HG03520 (cell line): ENCODE data around the gene AKT3.

Source experiments
- ATAC-seq: cut with Tn5 transposase; IDR thresholded peaks from one replicate; pipeline ENCODE4 v1.9.1; 2021; ENCODE audit warnings: mild to moderate bottlenecking, moderate library complexity; ENCODE audit not compliant: unreplicated experiment

The AKT3 gene

DNA sequence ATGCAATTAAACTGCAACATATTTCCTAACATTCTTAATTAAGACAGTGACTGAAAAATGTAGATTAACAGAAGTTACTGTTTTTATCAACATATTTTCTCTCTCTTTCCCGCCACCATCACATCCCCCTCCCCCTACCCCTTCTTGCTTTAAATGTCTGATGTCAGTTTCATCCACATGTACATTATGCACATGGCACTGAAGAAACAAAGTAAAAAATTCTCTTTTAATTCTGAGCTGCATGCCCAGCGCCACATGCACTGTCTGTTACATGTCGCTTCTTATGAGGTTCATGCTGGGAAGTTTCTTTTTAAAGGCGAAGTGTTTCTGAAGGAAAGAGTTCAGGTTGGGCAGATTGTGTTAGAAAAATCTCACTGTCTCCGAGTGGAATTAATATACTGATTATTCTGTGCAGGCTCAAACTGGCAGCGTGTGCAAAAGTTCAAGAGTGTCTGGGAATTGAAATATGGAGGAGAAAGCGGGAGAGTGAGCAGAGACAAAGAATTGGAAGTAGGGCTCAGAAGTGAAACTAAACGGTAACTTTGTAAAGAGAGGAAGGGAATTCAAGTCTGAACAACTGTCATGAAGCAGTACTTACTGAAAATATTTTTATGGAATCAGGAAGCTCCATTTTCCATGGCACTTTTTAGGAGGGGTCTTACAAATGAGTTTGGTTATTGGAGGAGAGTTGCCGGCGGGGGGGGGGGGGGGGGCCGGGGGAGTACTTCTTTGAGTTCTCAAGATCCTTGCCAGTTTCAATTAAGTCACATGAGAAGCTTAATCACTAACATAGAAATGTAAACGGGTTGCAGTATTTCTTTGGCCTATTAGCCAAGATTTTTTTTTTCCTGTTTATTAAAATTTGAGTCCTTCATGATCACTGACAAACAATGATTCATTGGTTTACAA lies 376.6 kb downstream of the AKT3 start:
- no peak for ATAC-seq

DNA sequence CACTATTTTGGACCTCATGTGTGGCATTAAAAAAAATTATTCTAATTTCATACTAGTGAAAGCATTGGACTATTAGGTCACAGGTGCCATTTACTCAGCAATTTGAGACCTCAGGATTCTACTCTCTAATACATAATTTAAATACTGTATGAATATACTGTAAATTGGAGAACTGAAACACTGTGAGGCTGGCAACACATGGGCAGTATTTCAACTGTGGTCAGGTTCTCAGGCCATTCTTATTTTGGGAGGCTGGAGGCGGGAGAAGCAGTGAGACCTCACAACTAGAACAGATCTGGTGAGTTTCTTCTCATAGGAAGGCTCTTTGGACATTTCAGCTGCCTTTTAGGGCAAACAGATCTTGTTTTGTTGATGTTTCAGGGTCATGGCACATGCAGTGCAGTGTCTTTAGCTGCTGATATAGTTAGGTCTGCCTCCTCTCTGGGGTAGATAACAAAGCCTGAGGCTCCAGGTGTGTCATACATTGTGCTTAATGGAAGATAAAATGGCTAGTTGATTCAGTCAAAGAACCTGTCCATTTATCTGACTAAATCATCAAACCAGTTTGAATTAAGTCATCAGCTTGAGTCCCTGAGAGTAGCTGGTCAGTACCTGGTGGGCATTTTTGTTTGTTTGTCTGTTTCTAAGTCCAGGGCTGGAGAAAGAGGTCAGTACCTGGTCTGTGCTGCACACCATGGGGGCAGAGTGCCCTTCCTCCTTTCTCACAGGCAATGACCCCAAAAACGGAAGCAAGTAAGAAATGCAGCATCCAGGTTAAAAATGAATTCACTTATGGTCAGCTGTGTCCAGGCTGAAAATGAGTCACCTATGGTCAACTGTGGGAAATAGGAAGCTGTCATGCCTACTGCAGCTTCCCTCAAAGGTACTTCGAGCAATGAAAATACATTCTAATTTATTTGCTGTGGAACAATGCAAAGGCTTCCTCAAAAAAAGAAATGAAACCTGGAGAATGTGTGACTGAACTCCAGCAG lies 378.0 kb downstream of the AKT3 start:
- ATAC-seq = no peak

DNA sequence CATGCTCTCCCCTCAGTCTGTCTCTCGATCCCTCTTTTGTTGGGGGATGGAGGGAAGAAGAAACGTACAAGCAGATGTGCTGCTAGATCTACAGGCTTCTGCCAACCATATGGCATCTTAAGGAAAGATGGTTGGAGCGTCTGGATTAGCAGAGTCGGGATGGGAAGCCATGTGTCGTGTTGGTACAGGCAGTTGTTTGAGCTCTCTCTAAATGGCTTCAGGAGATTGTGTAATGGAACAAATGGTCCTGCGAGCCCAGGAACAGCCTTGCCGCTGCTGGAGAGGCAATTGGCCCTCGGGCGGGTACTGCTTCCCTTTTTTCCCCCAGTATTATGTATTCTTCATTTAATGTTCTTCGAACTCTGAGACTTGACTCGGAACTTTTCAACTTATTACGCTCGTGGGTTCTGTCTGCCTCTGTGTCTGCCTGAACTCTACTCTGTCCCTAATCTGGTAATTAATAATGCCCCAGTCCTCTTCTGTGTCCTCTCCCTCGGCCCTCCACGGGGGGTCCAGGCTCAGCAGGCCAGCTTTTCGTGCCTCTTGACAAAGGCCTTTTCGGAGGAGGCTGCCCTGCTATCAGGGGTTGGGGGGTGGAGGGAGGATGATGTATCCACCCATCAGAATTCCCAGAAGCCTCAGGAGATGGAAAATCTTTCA lies 378.9 kb downstream of the AKT3 start:
- no peak for ATAC-seq

DNA sequence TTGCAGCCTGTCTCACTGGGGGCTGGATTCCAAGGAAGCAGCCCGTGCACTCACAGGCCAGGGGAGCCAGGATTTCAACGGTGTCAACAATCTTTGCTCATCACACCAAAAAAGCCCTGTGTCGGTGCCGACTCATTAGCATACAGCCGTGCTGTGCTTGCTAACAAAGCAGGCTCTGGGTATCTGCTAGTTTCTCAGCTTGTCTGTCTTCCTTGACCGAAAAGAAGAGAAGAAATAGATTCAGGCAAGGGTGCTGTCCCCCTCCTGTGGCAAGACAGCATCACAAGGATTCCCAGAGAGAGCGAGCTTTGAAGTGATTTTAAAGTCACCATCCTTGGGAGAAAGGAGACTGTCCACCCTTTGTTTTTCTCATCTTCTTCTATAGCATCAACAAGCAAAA lies 379.5 kb downstream of the AKT3 start:
- ATAC-seq = no peak

DNA sequence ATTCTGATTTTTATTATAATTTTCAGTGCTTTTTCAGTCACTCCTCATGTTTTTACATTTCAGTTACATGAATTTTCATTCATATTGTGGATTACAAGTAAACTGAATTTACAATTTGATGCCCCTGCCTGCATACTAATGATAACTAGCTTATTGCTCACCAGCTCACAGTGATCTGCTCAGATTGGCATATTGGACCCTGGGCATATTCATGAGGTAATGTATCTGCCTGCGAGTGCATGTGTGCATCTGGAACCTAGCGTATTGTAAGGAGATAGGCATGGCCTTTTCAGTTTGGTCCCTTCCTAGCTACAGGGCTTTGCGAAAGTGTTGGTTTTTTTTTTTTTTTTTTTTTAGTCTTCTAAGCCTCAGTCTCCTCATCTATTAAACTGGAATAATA lies 380.5 kb downstream of the AKT3 start:
- no peak for ATAC-seq

DNA sequence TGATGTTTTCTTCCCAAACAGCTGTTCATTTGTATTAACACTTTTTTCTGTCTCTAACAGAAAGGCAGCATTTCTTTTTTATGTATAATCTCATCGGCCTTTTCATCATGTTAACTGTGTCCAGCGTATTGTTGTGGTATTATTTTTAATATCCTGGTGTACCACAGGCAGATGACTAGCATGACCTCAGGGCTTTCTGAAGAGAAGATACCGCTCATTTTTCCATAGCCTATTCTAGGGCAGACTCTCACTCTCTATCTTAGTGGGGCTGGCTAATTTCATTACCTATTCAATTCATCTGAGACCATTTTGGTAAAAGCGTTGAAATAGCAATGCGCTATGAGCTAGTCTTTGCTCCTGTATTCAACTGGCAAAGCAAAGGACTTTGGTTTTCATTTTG lies 384.3 kb downstream of the AKT3 start:
- ATAC-seq = no peak

DNA sequence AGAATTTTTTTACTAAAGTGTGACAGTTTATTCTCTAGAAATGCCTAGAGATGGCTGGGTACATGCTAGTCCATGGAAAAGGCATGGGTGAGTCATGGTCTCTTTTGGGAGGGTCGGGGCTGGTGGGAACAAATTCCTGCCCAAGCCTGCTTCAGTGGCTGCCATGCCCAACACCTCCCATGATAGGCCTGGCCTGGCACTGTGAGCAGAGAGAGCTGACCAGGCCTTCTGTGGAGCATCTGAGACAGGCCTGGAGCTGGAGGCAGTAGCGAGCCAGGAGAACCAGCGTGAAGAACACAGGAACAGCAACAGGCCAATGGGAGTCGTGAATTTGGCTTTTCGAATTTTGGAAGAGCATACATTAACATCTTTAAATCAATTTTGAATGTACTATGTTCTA lies 385.0 kb downstream of the AKT3 start:
- ATAC-seq = no peak

DNA sequence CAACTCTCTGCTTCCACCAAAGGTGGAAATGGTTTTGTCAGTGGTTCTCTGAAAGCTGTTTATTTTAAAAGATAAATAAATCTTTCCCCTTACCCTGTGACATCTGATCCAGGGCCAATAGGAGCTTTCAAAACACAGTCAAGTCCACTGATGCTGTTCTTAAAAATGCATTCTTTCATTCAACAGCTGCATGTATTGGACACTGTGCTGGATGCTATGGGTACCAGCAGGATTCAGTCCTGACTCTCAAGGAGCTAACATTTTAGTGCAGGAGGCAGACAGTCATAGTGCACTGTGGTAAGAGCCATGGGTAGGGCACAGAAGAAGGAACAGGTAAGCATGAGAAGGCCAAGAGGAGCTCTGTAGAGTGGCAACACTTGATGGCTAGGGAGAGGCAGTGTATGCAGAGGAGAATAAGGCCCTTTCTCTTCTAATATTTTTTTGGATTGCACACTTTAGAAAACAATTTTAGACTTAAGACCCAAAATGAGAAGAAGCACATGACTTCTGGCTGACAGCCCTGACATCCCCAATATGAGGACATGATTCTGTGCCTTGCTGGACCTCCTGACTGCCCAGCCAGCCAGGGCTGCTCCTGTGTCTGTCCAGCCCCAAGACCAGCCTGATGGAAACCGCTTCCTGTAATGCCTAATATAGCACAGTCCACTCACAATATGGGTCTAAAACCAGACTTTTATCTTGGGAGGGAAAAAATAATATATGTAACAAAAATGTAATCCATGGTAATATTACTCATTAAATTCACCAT lies 386.9 kb downstream of the AKT3 start:
- no peak for ATAC-seq

- ATAC-seq = no peak
Measured at GRCh38 chr1:243461700-243462099, 388.3 kb downstream of the AKT3 start.

- no peak for ATAC-seq
Measured at GRCh38 chr1:243459059-243459458, 391.0 kb downstream of the AKT3 start.

GRCh38 chr1:243457363-243457982 lies 392.6 kb downstream of the AKT3 start:
- ATAC-seq = no peak

- no peak for ATAC-seq
Measured at GRCh38 chr1:243455760-243456651, 394.0 kb downstream of the AKT3 start.

DNA sequence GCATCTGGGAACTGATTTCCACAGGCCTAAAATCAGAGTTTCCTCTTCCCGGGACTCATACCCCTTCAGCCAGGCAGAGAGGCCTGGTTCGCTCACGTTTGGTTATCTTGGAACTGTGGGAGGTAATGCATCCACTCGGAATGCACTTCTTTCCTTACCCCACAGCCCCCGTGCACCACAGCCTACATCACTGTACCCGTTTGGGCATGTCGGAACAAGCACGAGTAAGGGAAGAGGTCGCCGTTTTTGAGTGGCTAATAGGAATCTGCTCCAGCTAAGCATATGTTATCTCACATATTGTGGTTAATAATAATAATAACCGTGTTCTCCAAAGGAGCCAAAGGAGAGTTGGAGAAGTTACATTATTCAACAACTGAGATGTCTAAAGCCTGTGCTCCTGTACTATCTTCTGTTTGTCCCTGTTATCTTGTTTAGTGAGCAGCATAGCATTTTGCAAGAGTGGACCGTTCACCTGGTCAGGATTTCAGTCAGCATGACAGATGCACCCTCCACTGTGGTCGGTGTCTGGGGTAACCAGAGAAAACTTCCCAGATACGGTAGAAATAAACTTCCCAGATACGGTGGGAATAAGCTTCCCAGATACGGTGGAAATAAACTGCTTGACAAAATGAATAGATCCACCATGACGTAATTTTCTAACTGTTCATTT lies 395.6 kb downstream of the AKT3 start:
- ATAC-seq = no peak

DNA sequence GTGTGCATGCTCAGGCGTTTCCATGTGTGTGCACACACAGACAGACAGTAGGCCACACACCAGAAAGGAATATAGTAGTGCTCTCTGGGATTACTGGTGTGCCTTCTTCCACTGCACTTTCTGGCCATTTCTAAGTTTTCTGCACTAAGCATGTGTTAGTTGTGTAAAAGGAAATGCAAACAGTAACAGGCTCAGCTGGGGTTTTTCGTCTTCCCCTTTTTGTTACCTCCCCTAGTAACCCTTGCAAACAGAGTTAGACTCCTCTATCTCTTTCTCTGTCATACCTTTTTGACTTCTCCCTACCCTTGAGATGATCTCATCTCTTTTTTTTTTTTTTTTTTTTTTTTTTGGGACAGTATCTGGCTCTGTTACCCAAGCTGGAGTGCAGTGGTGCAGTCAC lies 398.0 kb downstream of the AKT3 start:
- no peak for ATAC-seq

DNA sequence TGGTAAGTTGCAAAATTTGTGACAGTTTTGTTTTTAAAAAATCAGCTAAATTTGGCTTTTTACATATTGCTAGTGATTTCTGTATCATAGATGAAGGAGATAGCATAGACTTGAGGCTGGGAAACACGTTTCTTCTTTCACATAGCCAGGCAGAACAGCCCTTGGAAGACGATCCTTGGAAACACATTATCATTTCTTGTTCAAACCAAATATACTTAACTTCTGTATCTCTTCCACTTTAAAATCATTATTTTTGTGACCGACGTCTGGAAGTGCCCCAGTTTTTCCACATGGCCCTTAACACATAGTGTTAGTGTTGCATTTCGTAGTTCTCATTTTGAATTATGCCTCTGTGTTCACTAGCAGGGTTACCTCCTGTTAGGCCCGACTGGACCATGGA lies 400.7 kb downstream of the AKT3 start:
- ATAC-seq = no peak

GRCh38 chr1:243447844-243448243 lies 402.2 kb downstream of the AKT3 start:
- no peak for ATAC-seq

GRCh38 chr1:243447347-243447746 lies 402.7 kb downstream of the AKT3 start:
- ATAC-seq = no peak

DNA sequence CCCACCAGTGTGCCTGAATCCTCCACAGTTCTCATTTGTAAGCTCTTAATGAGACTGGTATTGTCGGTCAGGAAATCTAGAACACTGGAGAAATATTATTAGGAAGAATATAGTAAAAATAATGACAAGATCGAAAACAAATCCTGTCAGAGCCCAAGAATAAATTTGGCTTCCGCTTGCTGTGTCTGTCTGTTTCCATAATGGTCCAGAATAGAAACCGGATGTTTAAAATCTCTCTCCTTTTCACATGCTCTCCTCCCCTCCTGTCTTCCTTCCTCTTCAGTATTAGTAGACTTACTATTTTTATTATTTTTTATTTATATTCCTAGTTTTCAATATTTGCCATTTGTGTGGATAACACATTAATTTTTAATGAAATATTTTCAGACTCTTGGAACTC lies 406.5 kb downstream of the AKT3 start:
- ATAC-seq = no peak
